Activated CD8-positive, alpha-beta T cell treated with anti-CD3 and anti-CD28 coated beads for 36 hours (primary cell): ENCODE results near the gene USP37. TPM values are rescaled to one million over a fixed set of nuclear protein-coding genes. Genes with fewer than 3 reads are reported as not detected.

Source experiments
- ATAC-seq: fragments of 200-7000 bp; cut with Tn5 transposase; one replicate; pipeline ENCODE4 v1.10.0; 2021; ENCODE audit warnings: mild to moderate bottlenecking, moderate library complexity
- CTCF ChIA-PET: fragments of 350-600 bp; sonication (Branson Sonifier 250); formaldehyde crosslinking; loops from one replicate; lab custom pipeline; 2021; ENCODE audit warnings: antibody characterized with exemption; lab: Charles Lee
- POLR2A ChIA-PET: fragments of 350-600 bp; sonication (Branson Sonifier 250); formaldehyde crosslinking; loops from one replicate; lab custom pipeline; 2021; ENCODE audit warnings: antibody characterized with exemption; lab: Charles Lee
- DNase-seq: peaks from one replicate; pipeline ENCODE4 v3.0.0-alpha.2; 2020
- H3K27ac Mint-ChIP-seq: one replicate; pipeline ENCODE4 v1.8.0; 2021; ENCODE audit warnings: mild to moderate bottlenecking, mixed read lengths
- H3K27me3 Mint-ChIP-seq: one replicate; pipeline ENCODE4 v1.8.0; 2021; ENCODE audit warnings: mixed read lengths
- H3K36me3 Mint-ChIP-seq: one replicate; pipeline ENCODE4 v1.8.0; 2021; ENCODE audit warnings: low read depth, mixed read lengths
- H3K4me1 Mint-ChIP-seq: one replicate; pipeline ENCODE4 v1.8.0; 2021; ENCODE audit warnings: low read depth, mixed read lengths
- H3K4me3 Mint-ChIP-seq: one replicate; pipeline ENCODE4 v1.8.0; 2021; ENCODE audit warnings: mild to moderate bottlenecking, moderate library complexity, mixed read lengths
- H3K9me3 Mint-ChIP-seq: one replicate; pipeline ENCODE4 v1.8.0; 2021; ENCODE audit warnings: mixed read lengths
- intact Hi-C: fragments of 100-400 bp; cut with micrococcal nuclease; formaldehyde crosslinking; loops from one replicate; pipeline ENCODE4 v1.10.0; 2022
- total RNA-seq, 2 experiments: library from RNA; stranded (reverse); gene quantifications; one replicate each; pipeline ENCODE4 v1.2.3, GENCODE V29; 2021
- TF ChIP-seq, protein P1 (sequence below): fragments of 200-600 bp; IDR thresholded peaks from one replicate; pipeline ENCODE4 v1.8.0; 2022; ENCODE audit warnings: antibody characterized with exemption, mild to moderate bottlenecking

Gene USP37
- total RNA-seq, 2 experiments from 2014 or later: 51.7 to 53.2 TPM

DNA sequence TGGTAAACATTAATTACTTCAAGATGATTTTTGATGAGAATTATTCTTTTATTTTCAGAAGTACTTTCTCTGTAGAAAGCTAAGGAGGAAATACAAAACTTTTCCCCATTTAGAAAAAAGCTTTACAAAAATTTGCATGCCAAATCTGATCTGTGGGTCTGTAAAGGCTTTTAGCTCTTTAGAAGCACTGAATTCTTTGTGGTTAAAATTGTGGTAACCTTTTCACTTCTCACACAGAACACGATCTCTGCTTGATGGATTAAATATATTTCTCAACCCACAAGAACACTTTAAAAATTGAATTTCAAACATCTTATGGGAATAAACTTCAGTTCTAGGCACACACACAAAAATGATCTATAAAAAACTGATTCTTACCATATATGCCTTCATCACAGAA is 85.5 kb downstream of the USP37 start:
- no peaks in the 10 kb centered on the region for H3K27me3 Mint-ChIP-seq
- POLR2A ChIA-PET: no interaction called here
- peaks cover 52% of the 10 kb centered on the region for H3K36me3 Mint-ChIP-seq
- H3K27ac Mint-ChIP-seq: no peak overlapping the region
- H3K4me3 Mint-ChIP-seq: no peak overlapping the region
- CTCF ChIA-PET: interaction anchor here (0.8 to 1.1 kb wide), 2 partner anchors 21 to 181 kb away, joined by 3 read pairs; no protein-coding TSS in a partner anchor
- H3K4me1 Mint-ChIP-seq: peaks cover 15% of the 10 kb centered on the region
- no peaks in the 10 kb centered on the region for H3K9me3 Mint-ChIP-seq
- ATAC-seq (no peak), DNase-seq (no peak)
- intact Hi-C loops: no loop called here
- TF ChIP-seq, protein P1, sequence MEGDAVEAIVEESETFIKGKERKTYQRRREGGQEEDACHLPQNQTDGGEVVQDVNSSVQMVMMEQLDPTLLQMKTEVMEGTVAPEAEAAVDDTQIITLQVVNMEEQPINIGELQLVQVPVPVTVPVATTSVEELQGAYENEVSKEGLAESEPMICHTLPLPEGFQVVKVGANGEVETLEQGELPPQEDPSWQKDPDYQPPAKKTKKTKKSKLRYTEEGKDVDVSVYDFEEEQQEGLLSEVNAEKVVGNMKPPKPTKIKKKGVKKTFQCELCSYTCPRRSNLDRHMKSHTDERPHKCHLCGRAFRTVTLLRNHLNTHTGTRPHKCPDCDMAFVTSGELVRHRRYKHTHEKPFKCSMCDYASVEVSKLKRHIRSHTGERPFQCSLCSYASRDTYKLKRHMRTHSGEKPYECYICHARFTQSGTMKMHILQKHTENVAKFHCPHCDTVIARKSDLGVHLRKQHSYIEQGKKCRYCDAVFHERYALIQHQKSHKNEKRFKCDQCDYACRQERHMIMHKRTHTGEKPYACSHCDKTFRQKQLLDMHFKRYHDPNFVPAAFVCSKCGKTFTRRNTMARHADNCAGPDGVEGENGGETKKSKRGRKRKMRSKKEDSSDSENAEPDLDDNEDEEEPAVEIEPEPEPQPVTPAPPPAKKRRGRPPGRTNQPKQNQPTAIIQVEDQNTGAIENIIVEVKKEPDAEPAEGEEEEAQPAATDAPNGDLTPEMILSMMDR: no peak

DNA sequence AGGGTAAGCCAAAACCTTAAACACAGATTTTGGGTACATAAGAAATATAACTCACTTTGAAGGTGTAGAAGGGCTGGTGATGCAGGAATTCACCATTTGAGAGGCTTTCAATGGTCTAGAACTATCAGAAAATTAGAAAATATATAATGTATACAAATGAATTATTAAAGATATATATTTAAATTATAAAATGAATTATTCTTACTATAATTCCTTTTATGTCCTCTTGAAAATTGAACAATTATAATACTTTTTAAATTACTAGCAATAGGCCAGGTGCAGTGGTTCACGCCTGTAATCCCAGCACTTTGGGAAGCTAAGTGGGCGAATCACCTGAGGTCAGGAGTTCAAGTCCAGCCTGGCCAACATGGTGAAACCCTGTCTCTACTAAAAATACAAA is 88.6 kb downstream of the USP37 start:
- H3K4me3 Mint-ChIP-seq: no peak overlapping the region
- ChIA-PET POLR2A (no interaction called here), CTCF (no interaction called here)
- no peaks in the 10 kb centered on the region for H3K9me3 Mint-ChIP-seq
- intact Hi-C loops: no loop called here
- DNase-seq (no peak), ATAC-seq (no peak)
- no peak overlapping the region for H3K27ac Mint-ChIP-seq
- TF ChIP-seq, protein P1: no peak
- no peaks in the 10 kb centered on the region for H3K27me3 Mint-ChIP-seq
- H3K4me1 Mint-ChIP-seq: peaks cover 15% of the 10 kb centered on the region
- peaks cover 50% of the 10 kb centered on the region for H3K36me3 Mint-ChIP-seq

DNA sequence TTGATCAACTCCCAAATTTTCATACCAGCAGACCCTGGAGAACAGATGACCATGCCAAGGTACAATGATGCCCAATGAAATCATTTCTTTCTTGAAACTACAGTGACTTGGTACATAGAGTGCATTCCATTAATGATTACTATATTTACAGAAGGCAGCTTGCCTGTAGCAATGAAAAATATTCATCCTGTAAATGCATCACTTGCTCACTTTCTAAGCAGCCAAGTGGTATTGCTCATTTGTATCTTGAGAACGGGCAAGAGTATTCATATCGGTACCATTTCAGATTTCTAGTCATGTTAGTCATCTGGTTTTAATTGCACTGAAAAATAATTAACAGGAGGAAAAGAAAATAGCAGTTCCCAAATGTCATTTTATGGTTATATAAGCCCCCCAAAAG is 89.6 kb downstream of the USP37 start:
- ATAC-seq: no peak
- intact Hi-C loops: no loop called here
- DNase-seq: no peak
- Mint-ChIP-seq H3K4me3 (no peak overlapping the region), H3K27me3 (no peaks in the 10 kb centered on the region), H3K36me3 (peaks cover 53% of the 10 kb centered on the region), H3K9me3 (no peaks in the 10 kb centered on the region), H3K27ac (no peak overlapping the region), H3K4me1 (peaks cover 9% of the 10 kb centered on the region)
- ChIA-PET CTCF (no interaction called here), POLR2A (no interaction called here)
- TF ChIP-seq, protein P1: no peak

DNA sequence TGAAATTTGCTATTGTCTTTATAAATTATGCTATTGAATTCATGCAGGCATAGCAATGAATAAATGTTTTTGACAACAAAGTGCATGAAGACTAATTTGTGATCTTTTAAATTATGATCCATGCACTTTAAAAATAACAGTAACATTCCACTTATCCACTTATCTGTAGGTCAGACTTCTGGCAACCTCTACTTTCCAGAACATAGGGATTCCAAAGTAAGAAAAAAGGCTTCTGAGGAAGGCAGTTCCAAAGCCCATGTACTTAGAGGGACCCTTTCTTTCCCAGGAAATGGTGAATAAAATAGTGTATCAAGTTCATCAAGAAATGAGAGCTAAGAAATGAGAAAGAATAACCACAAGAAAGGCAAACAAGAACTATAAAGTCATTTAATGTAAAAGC is 90.9 kb downstream of the USP37 start:
- Mint-ChIP-seq H3K4me1 (no peaks in the 10 kb centered on the region), H3K4me3 (no peak overlapping the region), H3K27me3 (no peaks in the 10 kb centered on the region), H3K27ac (no peak overlapping the region), H3K36me3 (peaks cover 54% of the 10 kb centered on the region), H3K9me3 (no peaks in the 10 kb centered on the region)
- ChIA-PET CTCF (interaction anchor here (0.8 kb wide), 1 partner anchor 11 kb away, joined by 4 read pairs; no protein-coding TSS in a partner anchor), POLR2A (interaction anchor here (0.7 kb wide), 1 partner anchor 23 kb away, joined by 4 read pairs; no protein-coding TSS in a partner anchor)
- ATAC-seq (no peak), DNase-seq (no peak)
- TF ChIP-seq, protein P1: no peak
- intact Hi-C loops: no loop called here

DNA sequence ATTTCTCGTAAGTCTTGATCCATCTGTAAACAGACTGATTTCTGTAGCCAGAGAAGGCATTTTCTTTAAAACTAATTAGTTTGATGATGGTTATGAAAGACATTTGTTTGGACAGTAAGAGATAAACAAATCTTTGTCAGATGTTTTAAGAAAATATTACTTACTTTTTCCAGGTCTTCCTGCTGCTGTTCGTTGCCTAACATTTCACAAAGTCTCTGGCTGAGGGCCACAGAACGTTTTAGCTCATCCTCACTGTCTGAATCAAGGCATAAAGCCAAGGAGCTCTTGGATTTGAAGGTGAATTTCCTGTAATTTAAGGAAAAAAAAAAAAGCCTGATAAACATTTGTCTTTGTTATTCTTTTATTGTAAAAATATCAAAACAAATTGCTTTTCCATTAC is 91.5 kb downstream of the USP37 start:
- H3K27ac Mint-ChIP-seq: no peak overlapping the region
- CTCF ChIA-PET: interaction anchor here (1.4 kb wide), 1 partner anchor 11 kb away, joined by 4 read pairs; no protein-coding TSS in a partner anchor
- ATAC-seq (no peak), DNase-seq (no peak)
- peaks cover 2% of the 10 kb centered on the region for H3K4me1 Mint-ChIP-seq
- H3K36me3 Mint-ChIP-seq: peaks cover 52% of the 10 kb centered on the region
- no peaks in the 10 kb centered on the region for H3K27me3 Mint-ChIP-seq
- H3K9me3 Mint-ChIP-seq: no peaks in the 10 kb centered on the region
- POLR2A ChIA-PET: no interaction called here
- intact Hi-C loops: no loop called here
- no peak overlapping the region for H3K4me3 Mint-ChIP-seq
- TF ChIP-seq, protein P1: no peak
